Measurements from ENCODE around the gene ZC3H8.

Gene ZC3H8

GRCh38 chr2:112162956-112163355 lies 91.9 kb downstream of the ZC3H8 start:
- DNase-seq: no peak

GRCh38 chr2:112162341-112162740 lies 92.5 kb downstream of the ZC3H8 start:
- DNase-seq: no peak

Data from femur (tissue), 1 donor.